G401 (cell line): ENCODE results near the gene GAMT. TPM values are rescaled to one million over a fixed set of nuclear protein-coding genes. Genes with fewer than 3 reads are reported as not detected.

ENCODE experiments used
- DNase-seq: peaks from one replicate; pipeline ENCODE4 v3.0.0-alpha.2; 2015; ENCODE audit warnings: low spot score
- in situ Hi-C: cut with HindIII; loops from 2 replicates; pipeline ENCODE4 v1.10.0; 2016; ENCODE audit warnings: low sequenced_read_pairs, mixed read lengths
- total RNA-seq: library from RNA; depleted of rRNA; stranded (reverse); fragments of >200 nt; shearing (Covaris generic); gene quantifications from 2 replicates; pipeline ENCODE4 v1.2.3, GENCODE V29; 2014

Gene GAMT
- total RNA-seq, 1 experiment from 2014 or later, result 110 TPM

DNA sequence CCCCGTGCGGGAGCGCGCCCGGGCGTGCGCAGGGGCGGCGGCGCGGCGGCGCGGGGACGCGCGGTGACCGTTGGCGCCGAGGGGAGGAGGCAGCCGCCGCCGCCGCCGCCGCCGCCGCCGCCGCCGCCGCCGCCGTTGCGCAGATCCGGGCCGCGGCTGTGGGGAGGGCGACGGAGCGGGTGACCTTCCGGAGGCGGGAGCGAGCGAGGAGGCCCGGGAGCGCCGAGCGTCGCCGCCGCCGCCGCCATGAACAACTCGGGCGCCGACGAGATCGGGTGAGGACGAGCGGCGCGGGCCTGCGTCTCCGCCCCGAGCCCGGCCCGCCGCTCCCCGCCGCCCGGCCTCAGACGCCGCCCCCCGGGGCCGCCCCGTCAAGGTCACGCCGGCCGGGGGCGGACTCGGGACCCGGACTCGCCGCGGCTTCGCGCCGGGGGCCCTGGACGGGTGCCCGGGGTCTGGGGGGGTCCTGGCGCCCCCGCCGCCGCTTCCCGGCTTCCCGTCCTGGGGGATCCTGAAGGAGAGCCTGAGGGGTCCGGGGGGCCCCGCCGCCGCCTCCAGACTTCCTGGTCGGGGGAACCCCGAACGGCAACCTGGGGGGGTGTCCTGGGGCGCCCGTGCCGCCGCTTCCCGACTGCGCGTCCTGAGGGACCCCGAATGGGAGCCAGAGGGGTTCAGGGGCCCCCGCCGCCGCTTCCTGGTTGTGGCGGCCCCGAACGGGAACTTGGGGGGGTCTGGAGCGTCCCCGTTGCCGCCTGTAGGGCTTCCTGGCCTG is 6.4 kb upstream of the GAMT start, which contains the start of gene DAZAP1:
TSS of gene DAZAP1 (plus strand) at position 59 of the 772 bp plus-strand sequence. CDS start at position 247, 188 bp downstream.
- in situ Hi-C loops, result no loop called here
- no peak for DNase-seq

DNA sequence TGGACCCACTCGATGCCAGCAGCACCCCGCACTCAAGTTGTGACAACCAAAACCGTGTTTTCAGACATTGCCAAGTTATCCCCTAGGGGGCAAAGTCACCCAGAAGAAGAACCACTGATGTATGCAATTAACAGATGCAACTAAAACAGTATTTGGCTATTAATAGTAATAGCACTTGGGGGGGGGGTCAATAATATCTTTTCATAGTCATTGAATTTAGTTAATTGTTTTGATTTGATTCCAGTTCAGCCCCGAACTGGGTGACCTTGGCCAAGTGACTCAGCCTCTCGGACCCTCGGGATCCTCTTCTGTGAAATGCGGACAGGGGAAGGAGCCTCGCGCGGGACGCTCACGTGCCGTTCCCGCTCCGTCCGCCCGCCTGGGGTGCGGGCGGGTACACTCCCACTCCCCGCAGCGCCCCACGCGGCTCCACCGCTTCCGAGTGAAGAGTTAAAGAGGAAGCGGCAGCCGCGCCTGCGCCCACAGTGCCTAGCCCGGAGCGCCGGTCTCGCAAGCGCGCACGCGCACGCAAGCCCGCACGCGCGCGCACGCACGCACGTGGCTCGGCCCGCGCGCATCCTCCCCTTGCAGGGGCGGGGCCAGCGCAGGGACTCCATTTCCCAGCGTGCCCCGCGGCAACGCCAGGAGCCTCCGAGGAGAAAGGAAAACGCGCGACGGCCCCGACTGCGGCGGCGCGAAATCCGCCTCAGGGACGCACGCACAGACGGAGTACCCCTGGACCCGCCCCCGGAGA is 5.6 kb upstream of the GAMT start:
- peak; percentile 96 for DNase-seq
- in situ Hi-C loops, result no loop called here

DNA sequence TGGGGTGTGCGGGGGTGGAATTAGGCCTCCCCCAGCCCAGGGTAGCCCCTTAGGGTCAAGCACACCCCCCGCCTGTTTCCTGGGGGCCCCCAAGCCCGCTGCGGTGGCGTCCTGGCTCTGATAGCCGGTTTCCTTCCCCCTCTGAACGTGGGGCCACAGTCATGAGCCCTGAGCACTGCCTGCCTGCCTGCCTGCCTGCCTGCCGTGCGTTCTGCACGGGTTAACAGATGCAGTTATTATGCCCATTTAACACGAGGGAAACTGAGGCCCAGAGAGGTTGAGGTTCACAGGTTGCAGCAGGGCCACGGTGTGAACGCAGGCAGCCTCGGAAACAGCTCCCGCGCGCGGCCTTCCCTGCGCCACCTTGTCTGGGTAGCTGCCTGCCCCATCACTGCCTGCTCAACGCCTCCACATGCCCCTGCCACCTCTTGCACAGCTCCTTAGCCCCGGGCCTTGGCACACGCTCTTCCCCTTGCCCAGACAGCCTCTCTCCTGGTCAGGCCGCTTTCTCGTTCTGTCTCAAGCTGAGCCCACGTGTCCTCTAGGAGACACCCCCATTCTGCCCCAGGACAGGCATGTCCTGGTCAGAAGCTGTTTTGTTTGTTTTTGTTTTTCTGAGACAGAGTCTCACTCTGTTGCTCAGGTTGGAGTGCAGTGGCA is 1.2 kb upstream of the GAMT start:
- in situ Hi-C loops, result no loop called here
- DNase-seq, result peak; percentile 52

DNA sequence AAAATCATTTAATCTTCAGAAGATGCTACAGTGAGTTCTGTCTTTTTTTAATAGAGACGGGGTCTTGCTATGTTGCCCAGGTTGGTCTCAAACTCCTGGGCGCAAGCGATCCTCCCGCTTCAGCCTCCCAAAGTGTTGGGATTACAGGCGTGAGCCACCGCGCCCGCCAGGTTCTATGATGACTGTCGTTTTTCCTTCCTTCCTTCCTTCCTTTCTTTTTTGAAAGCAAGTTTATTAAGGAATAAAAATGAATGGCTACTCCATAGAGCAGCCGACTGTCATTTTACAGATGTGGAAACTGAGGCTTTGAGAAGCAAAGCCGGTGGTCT is 511 bp upstream of the GAMT start:
- in situ Hi-C loops, result no loop called here
- no peak for DNase-seq

DNA sequence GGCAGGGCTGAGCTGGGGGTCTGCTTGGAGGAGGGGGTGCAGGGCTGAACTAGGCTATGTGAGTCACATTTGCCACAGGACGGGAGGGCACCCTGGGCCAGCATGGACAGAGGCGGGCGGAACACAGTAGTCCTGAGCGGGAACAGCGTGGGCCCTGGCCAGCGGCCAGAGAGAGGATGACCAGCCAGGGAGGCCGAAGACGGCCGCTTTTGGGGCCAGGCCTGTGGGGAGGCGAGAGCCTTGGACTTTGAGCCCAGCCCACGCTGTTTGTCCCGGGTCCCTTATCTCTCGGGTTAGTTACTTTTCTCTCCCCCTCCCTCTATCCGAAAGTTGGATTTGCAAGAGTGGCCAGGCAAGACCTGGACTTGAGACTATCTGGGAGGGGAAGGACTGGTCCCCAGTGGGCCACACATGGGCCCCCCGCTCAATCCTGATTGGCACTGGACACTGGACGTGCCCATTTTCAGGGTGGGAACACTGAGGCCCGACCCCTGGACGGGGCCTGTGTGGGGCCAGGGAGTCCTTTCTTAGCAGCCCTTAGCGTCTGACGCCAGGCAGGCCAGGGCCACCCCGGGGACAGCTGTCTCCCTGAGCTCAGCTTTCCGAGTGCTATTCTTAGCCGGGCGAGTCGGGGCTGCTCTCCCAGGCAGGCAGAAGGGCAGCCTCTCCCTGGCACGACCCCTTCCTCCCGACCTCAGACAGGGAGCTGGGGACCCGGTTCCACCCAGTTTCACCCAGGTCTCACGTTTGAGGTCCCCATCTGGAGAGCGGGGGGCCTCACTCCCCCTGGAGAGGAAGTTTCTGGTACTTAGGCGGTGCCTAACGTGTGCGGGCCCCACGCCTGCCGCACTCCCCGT is 833 bp downstream of the GAMT start:
- in situ Hi-C loops, result no loop called here
- peak; percentile 71 for DNase-seq

DNA sequence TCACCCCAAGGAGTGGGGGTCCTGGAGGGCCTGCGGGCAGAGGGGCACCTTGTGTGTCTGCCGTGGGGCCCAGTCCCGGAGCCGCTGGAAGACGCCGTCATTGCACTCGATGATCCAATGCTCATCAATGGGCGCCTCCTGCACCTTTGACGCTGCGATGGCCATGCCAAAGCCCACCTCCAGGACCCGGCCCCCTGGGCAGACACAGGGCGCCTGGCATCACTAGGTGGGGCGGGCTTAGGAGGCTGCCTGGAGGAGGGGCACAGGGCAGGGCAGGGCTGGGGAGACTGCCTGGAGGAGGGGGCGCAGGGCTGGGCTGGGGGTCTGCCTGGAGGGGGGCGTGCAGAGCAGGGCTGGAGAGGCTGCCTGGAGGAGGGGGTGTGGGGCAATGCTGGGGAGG is 1.6 kb downstream of the GAMT start:
- in situ Hi-C loops, result no loop called here
- DNase-seq, result no peak

DNA sequence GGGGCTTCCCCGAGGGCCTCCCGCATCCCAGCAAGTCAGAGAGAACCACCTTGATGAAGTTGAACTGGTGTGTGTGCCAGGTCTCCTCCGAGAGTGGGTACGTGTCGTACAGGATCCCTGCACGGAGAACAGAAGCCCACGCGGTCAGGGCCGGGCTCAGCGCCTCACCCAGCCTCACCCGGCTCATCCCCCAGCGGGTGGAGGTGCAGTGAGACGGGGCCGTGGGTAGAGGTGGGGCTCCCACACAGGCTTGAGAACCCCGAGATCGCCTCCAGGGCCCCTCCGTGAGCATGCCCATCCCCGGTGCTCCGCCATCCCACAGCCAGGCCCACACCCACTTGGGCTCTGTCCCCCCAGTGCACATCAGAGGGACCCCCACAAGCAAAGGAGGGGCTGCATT is 2.3 kb downstream of the GAMT start:
- in situ Hi-C loops, result no loop called here

DNA sequence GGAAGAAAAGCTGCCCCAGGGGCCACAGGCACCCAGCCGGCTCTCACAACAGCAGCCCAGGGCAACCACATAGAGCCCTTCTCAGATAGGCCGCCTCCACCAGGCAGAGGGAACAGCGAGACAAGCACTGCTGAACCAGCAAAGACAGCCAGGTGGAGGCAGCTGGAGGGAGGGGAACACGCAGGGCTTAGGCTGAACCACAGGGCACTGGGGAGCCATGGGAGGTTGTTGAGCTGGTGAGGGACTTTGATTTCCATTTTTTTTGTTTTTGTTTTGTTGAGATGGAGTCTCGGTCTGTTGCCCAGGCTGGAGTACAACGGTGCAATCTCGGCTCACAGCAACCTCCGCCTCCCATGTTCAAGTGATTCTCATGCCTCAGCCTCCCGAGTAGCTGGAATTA is 3.5 kb downstream of the GAMT start:
- in situ Hi-C loops, result no loop called here
- no peak for DNase-seq

More for the DNA sequence above, 2.3 kb downstream of the GAMT start:
- no peak for DNase-seq

DNA sequence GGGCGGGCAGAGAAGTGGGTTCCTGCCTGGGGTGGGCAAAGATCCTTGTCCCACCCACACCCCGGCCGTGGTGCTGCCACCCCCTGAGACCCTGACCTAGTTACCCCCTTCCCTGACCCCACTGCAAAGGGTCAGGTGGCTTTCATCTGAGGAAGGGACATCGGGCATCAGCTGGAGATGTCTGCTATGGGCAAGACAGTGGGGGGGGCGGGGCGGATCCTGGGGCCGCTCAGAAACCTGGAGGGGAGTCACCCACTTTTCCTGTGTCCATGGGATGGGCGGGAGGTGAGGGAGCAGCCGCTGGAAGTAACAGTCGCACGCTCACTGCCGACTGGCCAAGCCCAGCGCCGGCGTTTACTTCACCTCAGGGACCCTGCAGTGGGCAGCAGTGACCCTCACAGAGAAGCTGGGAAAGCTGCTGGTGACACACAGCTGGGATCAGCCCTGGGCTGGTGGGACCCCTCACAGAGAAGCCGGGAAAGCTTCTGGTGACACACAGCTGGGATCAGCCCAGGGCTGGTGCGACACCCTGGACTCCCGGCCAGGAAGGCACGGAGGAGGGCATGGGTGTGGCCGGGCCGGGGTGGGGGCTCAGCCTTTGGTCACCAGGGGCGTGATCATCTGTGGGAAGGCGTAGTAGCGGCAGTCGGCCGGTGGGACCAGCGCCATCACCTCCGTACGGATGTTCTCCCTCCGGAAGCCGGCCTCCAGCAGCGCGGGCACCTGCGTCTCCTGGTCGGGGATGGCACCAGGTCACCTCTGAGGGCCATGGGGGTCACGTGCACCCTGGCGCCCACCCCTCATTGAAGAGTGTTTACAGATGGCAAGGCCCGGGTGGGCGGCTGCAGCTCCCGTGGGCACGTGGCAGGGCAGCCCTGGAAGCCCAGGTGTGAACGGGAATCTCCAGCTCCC is 4.3 kb downstream of the GAMT start:
- DNase-seq, result no peak
- in situ Hi-C loops, result no loop called here

DNA sequence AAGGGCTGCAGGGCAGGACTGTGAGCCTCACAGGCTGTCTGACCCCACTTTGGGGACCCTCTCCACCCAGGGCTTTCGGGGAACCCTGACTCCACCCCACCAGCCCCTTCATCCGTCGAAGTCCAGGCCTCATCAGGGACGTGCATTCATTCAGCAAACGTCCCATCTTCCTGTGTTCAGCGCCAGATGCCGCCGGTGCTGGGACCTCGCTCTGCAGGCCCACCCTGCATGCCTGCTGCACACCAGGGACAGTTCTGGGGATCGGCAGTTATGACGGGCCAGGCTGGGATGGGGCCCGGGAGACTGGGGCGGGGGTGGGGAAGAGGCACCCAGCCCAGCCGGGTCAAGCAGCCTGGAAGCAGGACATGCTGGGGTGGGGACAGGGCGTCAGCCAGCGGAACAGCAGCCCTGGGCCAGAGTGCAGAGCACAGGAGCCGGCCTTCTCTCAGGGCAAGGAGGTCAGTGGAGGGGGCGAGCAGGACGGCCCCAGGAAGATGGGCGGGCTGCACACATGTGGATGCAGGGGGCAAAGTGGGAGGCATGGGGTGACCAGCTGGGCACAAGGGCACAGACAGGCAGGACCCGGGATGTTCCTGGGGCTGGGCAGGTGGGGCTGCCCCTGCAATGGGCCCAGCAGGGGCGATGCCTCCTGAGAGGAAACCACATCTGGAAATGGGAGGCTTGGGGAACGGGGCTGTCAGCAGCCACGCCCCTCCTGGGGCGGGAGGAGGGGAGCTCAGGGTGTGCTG is 5.1 kb downstream of the GAMT start:
- in situ Hi-C loops, result no loop called here
- no peak for DNase-seq

DNA sequence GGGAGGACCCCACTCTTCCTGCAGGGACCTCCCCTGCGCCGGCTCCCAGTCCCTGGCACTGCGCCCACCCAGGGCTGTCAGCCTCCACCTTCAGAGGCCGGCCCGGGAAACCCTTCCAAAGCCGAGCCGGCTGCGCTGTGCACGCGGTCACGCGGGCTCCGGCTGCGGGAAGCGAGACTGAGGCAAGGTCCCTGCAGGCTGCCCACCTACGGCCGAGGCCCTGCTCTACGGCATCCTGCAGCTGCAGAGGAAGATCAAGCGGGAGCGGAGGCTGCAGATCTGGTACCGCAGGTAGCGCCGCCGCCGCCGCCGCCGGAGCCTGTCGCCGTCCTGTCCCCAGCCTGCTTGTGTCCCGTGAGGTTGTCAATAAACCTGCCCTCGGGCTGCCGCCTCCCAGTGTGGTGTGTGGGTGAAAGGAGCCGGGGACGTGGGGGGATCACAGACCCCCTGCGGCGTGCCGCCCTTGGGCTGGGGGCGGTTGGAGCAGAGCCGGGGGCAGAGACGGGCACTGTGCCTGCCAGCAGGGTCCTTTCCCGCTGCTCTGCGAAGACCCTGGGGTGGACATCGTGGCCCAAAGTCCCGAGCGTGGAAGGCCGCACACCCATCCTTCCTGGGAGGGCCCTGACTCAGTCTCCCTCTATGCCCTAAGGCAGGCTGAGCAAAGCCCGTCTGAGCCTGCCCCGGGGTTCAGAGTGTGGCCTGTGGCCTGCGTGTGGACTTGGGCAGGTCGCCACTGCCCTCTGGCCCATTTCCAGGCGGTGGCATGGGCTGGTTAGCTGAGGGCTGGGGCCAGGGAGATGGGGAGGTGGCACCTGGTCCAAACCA is 5.9 kb downstream of the GAMT start:
- in situ Hi-C loops, result no loop called here
- no peak for DNase-seq

DNA sequence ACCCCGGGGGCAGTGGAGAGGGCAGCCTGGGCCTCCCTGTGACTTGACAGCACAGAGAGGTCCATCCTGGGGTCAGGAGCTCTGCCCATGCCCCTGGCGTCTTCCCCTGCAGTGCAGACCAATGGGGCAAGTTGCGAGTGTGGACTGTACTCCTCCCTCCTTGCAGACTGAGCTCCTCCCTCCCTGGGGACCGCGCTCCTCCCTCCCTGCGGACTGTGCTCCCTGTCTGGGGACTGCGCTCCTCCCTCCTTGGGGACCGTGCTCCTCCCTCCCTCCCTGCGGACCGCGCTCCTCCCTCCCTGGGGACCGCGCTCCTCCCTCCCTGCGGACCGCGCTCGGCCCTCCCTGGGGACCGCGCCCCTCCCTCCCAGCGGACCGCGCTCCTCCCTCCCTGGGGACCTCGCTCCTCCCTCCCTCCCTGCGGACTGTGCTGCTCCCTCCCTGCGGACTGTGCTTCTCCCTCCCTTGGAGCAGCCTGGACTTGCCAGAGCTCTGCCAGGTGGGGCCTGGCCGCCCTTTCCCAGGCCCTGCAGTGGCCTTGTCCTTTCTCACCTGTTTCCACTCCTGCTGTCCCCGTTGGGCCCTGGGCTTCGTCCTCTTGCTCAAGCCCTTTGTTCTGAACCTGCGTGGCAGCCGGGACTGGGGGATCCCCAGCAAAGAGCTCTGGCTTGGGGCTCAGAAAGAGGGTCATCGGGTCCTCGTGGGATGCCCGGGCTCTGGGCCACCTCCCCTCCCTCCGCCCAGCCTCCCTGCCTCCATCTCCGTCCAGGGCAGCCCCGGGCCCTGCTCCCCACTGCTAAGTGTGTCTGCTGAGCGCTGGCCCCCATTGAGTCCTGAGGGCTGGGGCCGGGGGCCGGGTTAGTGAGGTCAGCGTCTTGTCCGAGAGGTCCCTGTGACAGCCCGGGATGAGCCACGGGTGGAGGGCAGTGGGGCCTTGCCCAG is 6.8 kb downstream of the GAMT start:
- in situ Hi-C loops, result no loop called here
- DNase-seq, result no peak

DNA sequence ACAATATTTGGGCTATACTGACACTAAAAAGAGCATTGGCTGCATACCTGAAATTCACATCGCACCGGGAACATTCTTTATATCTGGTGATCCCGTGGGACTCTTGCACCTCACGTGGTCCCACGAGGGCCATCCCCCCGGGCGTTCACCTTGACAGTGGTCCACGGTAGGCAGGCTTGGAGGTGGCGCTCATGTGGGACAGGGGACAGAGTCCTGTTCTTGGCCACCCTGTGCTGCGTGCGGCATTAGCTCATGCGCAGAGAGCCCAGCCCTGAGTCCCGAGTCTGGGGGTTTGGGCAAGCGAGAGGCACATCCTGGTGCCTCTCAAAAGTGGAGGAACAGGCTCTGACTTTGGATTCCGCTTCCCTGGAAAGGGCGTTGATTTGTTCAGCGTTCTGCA is 7.5 kb downstream of the GAMT start:
- in situ Hi-C loops, result no loop called here

DNA sequence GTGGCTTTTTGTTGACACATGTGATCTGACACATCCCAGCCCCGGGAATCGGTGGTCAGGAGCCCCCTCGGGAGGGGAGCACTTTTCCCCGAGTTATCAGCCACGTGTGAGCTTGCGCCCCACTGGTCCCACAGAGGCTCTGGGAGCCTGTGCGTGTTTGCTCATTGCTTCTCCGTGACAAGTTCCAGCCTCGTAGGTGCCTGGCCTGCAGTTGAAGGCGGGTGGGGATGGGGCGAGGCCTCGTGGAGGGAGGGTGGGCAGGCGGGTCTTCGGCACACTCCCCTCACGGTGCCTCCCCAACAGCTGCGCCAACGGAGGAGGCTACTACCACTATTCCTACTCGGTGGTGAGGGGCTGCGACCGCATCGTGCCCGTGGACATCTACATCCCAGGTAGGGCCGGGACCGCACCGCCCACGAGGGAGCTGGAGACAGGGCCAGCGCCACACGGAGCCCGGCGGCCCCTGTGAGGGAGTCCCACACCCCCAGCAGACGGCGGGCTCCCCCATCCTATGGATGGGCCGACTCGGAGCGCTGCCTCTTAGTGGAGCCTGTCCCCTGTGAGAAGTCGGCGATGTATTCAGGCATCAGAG is 8.3 kb downstream of the GAMT start:
- in situ Hi-C loops, result no loop called here
- DNase-seq, result no peak

More for the DNA sequence above, 7.5 kb downstream of the GAMT start:
- no peak for DNase-seq

DNA sequence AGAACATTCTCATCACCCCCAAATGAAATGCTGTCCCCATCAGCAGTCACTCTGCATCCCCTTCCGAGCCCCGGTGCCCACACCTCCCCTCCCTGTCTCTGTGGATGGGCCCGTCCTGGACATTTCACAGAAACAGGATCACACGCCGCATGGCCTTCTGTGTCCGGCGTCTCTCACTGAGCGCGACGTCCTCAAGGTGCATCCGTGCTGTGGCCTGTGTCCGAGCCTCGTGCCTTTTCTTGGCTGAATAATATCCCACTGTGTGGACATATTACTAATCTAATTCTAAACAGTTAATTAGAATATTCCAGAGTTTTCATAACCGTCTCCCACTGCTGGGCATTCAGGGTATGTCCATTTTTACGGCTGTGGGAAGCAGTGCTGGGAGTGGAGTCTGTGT is 8.9 kb downstream of the GAMT start:
- DNase-seq, result no peak
- in situ Hi-C loops, result no loop called here
